ENCODE data around the gene RHBDD3.

RHBDD3 gene

DNA sequence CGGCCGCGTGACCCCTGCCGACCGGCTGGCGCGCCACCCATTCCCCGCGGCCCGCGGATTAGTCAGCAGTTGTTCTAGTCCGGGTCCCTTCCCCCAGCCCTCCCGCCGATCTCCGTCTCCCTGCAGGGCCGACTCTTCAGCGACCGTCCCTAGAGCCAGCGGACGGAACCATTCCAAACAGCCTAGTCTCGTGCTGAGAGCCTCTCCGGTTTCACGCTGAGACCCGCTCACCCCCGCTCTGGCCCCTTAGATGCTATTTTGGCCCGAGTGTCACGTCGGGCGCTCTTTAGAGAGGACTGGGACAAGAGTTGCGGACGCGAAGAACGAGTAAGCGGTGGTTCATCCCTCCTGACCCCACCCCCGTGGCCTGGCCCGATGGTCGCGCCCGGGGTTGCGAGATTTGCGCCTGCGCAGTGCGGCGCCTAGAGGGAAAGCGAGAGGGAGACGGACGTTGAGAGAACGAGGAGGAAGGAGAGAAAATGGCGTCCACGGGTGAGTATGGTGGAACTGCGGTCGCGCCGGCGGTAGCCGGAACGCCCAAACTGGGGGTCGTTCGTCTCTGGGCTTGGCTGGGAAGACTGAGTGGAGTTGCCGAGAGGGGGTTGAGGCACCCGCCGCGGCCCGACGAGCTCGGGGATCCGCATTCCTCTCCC lies at the start of gene RHBDD3, which contains the start of gene EWSR1:
TSS of gene RHBDD3 (minus strand) at position 124 of the 653 bp plus-strand sequence. CDS start 2,355 bp downstream, outside the sequence.
TSS of gene EWSR1 (plus strand) at position 411 of the 653 bp plus-strand sequence. CDS start at position 480, 69 bp downstream.
- DNase-seq, result peak; percentile 95

DNA sequence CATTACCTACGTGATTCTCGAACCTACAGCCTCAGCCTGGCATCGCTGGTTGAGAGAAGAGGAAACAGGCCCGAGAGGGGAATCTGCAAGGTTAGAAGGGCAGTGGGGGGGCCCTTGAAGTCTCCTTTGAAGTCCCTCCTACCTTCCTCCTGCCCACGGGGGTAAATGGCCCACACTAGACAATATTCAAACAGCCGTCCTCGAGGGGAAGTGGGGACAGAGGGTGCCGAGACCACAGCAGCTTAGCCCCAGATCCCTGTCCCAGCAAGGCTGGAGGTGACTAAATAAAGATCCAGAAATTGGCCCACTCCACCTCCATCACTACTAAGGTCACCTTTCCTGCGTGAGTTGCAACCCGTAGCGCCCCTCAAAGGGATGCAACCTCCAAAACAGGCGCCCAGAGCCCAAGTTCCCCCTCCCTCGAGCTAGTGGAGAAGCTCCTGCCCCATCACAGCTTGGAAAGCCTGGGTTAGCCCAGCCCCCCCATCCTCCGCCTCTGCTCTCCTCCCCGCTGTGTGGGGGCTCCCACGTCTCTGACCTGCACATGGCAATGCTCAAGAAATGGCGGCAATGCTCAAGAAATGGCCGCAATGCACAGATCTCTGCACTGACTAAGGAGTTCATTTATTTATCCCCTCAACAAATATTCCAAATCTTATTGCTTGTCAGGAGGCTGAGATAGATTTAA lies 48.5 kb upstream of the RHBDD3 start:
- DNase-seq, result no peak

DNA sequence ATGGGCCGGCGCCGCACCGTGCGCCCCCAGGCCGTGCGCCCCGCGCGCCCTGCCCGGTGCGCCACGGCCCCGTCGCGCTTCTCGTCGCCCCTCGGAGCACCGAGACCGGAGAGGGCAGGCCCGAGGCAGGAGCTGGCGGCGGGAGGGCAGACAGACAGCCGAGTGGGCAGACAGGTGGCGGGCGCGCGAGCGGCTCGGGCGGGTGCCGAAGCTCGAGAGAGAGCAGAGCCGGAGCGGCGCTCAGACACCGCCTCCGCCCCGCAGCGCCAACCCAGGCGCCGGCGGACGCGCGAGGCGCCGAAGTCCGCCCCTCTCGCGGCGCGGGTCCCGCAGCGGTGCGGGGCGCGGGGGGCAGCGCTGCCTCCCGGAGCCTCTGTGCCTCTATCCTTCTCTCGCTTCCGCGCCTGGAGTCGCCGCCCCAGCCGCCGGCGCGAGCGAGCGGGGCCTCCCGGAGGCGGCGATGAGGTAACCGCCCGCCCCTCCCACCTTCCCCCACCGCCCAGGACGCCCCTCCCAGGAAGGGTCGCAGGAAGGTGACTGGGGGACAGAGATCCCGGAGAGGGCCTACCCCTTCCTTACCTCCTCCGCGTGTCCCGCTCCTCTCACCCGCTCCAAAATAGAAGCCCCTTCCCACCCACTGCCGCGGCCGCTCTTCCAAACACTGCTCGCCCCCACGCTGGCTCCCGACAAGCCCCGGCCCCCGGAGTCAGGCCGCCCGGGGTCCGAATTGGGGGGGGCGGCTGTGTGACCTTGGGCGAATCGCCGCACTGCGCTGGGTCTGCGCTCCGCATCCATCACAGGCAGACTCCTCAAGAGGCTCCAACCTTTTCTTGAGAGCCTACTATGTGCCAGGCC lies 47.7 kb upstream of the RHBDD3 start, which contains the start of gene RASL10A:
TSS of gene RASL10A (minus strand) at position 412 of the 855 bp plus-strand sequence. CDS start 451 bp downstream, outside the sequence.
- peak; percentile 29 for DNase-seq

DNA sequence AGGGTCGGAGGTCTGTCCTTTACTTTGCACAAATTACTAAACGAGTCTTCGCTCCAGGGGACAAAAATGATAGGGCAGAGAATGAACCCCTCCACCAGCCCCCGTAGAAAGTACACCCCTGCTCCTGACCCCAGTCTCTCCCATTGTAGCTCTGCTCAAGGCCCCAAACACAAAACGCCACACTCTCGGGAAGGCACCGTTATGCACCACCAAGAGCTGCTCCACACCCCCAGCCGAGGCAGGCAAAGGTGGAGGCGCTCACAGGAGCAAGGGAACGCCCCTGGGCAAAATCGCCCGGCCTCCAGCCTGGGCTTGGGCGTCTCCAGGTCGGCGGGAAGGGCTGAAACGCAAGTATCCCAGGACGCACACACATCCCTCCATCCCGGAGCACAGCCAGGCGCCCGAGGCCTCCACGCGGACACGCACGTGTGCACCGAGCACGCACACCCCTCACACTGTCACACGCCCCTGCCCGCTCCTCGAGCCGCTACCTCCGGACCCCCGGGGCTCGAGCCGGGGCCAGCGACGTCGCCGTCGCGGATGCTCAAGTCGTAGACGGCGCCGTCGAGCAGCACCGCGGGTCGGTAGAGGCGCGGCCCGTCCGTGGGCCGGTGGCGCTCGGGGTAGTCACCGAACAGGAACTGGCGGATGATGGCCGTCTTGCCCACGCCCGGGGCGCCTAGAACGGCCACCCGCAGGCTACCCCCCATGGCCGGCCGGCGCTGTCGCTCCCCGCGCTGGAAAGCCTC lies 46.9 kb upstream of the RHBDD3 start:
- no peak for DNase-seq

DNA sequence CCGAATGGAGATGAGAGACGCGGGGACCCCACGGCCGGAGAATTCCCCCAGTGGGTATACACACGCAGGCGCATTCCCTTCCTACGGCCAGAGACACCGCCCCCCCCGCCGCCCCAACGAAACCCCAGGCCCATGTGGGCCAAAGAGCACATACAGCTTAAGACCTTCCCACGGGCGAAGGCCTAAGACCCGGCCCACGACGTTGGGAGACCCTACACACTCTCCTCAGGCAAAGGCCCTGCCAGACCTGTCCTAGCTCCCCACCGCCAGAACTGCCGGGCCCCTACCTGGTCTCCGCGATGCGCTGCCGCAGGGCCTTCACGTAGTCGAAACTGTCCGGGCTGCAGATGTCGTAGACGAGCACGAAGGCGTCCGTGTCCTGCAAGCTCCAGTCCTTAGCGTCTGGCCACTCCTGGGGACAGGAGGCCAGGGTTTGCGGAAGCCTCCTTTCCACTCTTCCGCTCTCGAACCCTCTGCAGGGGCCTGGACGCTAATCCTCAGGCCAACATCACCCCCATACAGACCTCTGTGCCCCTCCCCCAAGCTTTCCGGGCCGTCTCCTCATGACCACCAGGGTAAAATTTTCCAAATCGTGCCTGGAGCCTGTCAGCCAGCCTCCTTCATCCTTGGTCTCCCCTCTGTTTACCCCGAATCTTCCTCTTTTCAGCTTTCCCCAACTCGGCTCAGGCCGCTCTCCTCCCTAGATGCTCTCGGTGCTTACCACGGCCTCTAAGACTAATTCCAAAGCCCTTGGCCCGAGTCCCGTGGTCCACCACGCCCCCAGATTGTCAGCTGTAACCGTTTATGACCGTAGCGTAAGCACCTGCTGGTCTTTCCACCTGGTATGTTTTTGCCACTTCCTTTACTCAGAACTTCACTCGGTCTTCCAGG lies 46.0 kb upstream of the RHBDD3 start:
- DNase-seq, result no peak

DNA sequence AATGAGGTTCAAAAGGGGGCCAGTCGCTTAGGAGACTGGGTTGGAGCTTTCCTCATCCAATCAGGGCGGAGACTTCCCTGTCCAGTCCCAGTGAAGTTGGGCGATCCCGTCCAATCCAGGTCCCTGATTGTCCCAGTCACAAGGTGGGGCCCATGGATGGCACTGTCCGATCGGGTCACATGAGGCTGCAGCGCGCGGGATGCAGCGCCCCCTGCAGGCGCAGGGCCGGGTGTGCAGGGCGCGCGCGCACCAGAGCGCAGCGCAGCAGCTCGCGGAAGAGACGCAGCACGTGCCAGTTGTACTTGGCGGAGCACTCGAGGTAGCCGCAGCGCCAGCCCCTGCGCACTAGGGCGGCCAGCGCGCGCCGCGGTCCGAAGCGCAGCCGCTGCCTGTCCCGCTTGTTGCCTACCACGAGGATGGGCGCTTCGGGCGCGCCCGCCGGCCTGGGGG lies 45.4 kb upstream of the RHBDD3 start:
- DNase-seq, result no peak

DNA sequence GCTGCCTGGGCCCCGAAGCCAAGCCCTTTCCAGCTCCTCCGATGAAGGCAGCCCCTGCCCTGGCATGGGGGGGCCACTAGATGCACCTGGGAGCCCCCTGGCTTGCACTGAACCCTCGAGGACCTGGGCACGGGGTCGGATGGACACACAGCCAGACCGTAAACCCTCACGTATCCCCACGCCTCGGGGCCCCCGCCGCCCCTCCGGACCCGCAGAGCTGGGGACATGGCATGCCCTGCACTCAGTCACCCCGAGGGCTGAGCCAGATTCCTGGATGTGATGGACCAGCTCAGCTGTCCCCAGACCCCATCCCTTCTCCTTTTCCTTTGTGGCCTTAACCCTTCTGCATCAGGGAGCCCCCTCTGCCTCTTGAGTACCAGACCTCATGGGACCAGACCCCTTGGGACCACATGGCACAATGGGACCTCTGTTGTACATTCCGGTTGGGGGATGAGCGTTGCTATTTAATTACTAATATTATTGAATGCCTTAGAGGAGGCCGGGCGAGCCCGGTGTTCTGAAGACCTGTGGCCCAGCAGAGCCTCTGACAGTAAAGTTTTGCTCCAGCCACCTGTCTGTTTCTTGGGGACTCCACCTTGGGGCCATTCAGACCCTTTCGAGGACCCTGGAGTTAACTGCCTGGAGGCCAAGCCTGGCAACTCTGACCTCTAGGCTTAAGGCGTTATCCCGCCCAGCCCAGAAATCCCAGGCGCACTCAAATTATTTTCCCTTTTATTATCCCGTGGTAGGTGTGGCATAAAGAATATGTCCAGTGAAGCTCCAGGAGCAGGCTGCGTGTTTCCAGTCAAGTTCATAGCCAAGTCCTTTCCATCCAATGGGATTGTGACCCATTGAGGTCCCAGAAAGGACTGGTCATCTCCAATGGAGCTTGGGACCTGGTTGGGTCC lies 44.7 kb upstream of the RHBDD3 start:
- no peak for DNase-seq

DNA sequence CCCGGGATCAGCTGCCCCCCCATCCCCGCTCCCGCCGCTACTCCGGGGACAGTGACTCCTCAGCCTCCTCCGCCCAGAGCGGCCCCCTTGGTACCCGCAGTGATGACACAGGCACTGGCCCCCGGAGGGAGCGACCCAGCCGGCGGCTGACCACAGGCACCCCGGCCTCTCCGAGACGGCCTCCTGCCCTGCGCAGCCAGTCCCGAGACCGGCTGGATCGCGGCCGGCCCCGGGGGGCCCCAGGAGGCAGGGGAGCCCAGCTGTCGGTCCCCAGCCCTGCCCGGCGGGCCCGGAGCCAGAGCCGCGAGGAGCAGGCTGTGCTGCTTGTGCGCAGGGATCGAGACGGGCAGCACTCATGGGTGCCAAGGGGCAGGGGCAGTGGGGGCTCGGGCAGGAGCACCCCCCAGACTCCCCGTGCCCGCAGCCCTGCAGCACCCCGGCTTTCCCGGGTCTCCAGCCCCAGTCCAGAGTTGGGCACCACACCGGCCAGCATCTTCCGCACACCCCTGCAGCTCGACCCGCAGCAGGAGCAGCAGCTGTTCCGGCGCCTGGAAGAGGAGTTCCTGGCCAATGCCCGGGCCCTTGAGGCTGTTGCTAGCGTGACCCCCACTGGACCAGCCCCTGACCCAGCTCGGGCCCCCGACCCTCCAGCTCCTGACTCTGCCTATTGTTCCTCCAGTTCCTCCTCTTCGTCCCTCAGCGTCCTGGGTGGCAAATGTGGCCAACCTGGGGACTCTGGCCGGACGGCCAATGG lies 43.9 kb upstream of the RHBDD3 start:
- DNase-seq, result peak; percentile 19

DNA sequence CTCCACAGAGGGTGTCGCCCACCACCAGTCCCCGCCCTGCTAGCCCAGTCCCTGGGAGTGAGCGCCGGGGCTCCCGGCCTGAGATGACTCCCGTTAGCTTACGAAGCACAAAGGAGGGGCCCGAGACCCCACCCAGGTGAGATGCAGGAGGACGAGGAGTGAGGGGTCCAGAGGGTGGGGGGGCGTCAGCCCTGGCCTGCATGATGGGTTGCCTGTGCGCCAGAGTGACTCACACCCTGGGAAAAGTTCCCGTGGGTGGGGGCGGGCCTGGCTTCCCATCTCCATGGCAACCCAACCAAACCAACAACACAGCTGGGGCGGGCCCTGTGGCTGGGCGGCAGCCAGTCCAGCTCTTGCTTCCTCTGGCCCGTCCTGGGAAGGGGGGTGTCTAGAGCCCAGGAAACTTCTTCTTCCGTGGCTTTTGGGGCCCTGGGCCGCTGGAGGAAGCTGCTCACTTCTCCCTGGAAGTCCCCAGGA lies 43.1 kb upstream of the RHBDD3 start:
- DNase-seq, result peak; percentile 31

DNA sequence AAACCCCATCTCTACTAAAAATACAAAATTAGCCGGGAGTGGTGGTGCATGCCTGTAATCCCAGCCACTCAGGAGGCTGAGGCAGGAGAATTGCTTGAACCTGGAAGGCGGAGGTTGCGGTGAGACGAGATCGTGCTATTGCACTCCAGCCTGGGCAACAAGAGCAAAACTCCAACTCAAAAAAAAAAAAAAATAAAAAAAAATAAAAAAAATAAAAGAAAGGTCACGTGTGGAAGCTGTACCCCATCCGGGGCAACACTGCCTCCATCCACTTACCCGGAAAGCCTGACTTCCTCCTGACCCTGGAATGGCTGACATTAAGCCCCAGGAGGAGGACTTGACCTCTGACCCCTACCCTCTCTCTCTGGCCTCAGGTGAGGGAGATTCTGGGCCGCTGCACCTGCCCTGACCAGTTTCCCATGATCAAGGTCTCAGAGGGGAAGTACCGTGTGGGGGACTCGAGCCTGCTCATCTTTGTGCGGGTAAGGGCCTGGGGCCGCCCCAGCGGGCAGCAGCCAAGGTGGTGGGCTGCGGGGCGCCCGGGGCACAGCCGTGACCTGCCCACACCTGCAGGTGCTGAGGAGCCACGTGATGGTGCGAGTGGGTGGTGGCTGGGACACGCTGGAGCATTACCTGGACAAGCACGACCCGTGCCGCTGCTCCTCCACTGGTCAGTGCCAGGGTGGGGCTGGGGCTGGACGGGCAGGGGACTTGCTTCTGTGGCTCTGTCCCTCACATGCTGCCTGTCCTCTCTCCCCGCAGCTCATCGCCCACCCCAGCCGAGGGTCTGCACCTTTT lies 42.5 kb upstream of the RHBDD3 start:
- DNase-seq, result no peak

DNA sequence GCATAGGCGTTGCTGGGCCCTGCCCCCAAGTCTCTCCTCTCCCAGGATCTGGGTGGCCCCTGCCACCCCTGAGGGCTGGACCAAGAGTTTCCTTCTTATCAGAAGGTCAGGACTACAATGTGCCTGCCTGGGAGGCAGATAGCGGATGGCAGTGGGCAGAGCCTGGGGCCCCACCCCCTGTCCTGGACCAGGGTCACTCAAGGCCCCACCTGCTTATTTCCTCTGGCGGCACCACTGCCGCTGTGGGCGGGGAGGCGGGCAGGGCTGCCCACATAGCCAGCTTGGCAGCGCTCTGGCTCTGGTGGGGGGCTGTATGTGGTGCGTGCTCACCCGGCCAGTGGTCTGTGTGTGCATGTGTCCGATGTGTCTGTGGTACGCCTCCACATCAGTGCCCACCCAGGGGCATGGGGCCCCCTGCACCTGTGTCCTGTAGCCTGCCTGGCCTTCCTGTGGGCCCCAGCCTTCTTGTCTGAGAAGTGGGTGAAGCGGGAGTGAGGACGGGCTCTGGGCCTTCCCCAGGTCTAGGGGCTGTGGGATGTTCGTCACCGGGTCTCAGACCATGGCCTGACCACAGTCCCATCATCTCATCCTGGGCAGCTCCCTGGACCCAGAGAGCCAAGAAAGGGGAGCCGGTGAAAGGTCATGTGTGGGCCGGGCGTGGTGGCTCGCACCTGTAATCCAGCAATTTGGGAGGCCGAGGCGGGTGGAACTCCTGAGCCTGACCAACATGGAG lies 41.7 kb upstream of the RHBDD3 start:
- no peak for DNase-seq

DNA sequence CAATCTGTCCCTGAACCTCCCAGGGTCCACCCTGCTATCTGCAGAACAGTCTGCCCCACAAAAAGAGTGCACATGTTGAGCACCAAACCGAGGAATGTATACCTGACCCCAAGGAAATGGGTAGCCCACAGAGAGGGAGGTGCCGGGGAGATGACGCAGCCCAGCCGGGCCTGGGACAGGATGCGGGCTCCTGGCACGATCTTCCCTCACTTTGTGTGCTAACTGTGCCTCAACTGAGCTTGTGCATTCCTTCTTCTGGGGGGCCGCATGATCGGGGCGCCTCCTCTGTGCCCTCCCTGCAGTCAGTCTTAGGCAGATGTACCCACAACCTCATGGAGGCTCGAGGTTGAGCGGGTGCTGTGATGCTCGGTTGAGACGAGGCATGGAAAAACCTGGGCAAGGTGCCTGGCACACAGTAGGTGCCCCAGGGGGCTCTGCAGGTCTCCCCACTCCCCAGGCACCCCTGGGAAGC lies 41.0 kb upstream of the RHBDD3 start:
- no peak for DNase-seq

DNA sequence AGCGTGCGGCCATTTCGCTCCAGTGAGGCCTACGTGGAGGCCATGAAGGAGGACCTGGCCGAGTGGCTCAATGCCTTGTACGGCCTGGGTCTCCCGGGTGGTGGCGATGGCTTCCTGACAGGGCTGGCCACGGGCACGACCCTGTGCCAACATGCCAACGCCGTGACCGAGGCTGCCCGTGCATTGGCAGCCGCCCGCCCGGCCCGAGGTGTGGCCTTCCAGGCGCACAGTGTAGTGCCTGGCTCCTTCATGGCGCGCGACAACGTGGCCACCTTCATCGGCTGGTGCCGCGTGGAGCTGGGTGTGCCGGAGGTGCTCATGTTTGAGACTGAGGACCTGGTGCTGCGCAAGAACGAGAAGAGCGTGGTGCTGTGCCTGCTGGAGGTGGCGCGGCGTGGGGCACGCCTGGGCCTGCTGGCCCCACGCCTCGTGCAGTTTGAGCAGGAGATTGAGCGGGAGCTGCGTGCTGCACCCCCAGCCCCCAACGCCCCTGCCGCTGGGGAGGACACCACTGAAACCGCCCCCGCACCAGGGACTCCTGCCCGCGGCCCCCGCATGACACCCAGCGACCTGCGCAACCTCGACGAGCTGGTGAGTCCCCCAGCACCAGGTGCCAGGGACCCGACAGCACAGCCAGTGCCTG lies 40.5 kb upstream of the RHBDD3 start:
- no peak for DNase-seq

DNA sequence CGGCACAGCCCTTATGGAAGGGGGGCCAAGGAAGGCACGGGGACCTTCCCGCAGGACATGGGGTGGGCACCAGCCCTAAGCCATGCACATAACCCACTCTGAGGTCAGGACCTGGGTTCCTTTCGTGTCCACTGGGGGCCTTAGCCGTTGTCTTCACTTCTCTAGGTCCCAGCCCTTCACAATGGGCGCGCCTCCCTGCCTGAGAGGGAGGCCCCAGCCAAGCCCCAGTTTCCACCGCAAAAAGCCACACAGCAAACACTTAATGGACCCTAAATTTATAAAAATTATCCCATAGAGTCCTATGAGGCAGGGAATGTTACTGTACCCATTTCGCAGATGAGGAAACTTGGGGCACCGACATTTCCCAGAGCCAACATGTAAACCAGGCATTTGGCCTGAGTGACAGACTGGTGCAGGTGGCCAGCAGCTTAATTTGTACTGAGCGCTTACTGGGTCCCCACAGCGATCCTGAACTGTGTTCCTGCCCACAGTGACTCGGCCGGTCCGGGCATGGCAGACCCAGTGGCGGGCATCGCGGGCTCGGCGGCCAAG lies 39.9 kb upstream of the RHBDD3 start:
- no peak for DNase-seq

DNA sequence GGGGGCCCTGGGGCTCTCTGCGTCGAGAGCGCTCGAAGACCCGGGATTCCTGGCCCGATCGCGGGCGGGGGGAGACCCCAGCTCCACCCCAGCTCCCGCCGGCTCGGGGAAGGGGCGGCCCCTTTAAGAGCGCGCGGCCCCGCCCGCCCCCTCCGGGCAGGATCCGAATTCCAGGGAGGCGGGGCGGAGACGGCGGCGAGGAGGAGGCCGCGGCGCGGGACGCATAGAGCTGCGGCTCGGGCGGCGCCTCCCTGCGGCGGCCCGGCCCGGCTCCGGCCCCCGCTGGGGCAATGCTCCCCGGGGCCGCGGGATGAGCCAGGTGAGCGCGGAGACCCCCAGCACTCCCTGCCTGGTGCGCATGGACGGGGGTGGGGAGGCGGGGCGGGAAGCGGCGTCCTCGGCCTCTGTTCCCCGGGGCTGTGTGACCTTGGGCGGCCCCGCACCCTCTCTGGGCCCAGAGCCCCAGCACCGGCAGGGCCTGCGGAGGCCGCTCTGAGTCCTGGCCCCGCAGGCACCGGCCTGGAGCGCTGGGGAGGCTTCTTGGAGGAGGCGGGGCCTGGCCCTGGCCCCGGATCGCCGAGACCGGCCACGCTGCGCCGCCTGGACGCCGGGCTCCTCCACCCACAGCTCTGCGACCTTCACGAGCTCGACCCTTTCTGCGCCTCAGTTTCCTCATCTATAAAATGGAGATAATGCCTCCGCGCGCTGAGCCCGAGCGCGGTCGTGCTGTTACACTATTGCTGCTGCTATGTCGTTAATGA lies 39.2 kb upstream of the RHBDD3 start:
- DNase-seq, result peak; percentile 69
